Measurements from ENCODE around the gene BSN.

DNA sequence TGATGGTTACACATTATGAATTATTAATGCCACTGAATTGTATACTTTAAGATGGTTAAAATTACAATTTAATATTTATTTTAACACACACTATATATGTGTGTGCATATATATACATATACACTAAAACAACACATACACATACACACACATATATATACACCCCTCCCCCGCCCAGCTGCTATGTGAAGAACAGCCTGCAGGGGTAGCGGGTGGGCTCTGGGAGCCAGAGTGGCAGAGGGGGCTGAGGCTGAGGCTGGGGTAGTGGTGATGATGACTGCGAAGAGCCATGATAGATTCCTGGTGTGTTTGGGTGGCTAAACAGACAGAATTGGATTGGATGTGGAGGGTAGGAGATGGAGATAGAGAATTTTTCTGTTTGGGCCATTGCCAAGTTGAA, 80.5 kb downstream of the BSN start:
- TF ChIP-seq, protein P1, sequence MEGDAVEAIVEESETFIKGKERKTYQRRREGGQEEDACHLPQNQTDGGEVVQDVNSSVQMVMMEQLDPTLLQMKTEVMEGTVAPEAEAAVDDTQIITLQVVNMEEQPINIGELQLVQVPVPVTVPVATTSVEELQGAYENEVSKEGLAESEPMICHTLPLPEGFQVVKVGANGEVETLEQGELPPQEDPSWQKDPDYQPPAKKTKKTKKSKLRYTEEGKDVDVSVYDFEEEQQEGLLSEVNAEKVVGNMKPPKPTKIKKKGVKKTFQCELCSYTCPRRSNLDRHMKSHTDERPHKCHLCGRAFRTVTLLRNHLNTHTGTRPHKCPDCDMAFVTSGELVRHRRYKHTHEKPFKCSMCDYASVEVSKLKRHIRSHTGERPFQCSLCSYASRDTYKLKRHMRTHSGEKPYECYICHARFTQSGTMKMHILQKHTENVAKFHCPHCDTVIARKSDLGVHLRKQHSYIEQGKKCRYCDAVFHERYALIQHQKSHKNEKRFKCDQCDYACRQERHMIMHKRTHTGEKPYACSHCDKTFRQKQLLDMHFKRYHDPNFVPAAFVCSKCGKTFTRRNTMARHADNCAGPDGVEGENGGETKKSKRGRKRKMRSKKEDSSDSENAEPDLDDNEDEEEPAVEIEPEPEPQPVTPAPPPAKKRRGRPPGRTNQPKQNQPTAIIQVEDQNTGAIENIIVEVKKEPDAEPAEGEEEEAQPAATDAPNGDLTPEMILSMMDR (IDR thresholded peaks at IDR 0.05), result no peak
- TF ChIP-seq POLR2A (IDR thresholded peaks at IDR 0.05), result no peak
- TF ChIP-seq EP300 (IDR thresholded peaks at IDR 0.05), result no peak
- no peak for TF ChIP-seq POLR2AphosphoS5 (IDR thresholded peaks at IDR 0.05)

Data from gastroesophageal sphincter (tissue), 3 donors.